HFFc6 (cell line): ENCODE results near the gene ERVMER34-1. TPM values are rescaled to one million over a fixed set of nuclear protein-coding genes. Genes with fewer than 3 reads are reported as not detected.

Experiments
- DNase-seq: peaks from one replicate; pipeline ENCODE4 v3.0.0-alpha.2; 2018
- H3K27ac Mint-ChIP-seq: 2 replicates; pipeline ENCODE4 v1.8.0; 2020; ENCODE audit warnings: mild to moderate bottlenecking, mixed read lengths
- H3K27me3 Mint-ChIP-seq: 2 replicates; pipeline ENCODE4 v1.8.0; 2021; ENCODE audit warnings: mild to moderate bottlenecking, moderate library complexity, mixed read lengths; ENCODE audit not compliant: insufficient read depth
- H3K36me3 Mint-ChIP-seq: 2 replicates; pipeline ENCODE4 v1.8.0; 2021; ENCODE audit warnings: low read depth, mixed read lengths
- H3K4me1 Mint-ChIP-seq: 2 replicates; pipeline ENCODE4 v1.8.0; 2020; ENCODE audit warnings: low read depth, mixed read lengths
- H3K4me3 Mint-ChIP-seq: 2 replicates; pipeline ENCODE4 v1.8.0; 2020; ENCODE audit warnings: mild to moderate bottlenecking, moderate library complexity, mixed read lengths
- H3K9me3 Mint-ChIP-seq: 2 replicates; pipeline ENCODE4 v1.8.0; 2020; ENCODE audit warnings: mild to moderate bottlenecking, mixed read lengths
- total RNA-seq, 6 experiments: library from RNA; stranded (reverse); fragmentation: NEBNext Ultra II Directional; extraction: Animal tissue kit (Norgen Biotek cat#: 25700); gene quantifications; 2 replicates in 1 of 6; 3 replicates in 5 of 6; pipeline ENCODE4 v1.2.3, GENCODE V29; 2021
- TF ChIP-seq, protein P1 (sequence below): fragments of 200-600 bp; sonication (generic); IDR thresholded peaks from 2 replicates; pipeline ENCODE4 v1.5.0; 2021; ENCODE audit warnings: antibody characterized with exemption, mild to moderate bottlenecking

The ERVMER34-1 gene
- total RNA-seq, 6 experiments from 2014 or later, result not detected

DNA sequence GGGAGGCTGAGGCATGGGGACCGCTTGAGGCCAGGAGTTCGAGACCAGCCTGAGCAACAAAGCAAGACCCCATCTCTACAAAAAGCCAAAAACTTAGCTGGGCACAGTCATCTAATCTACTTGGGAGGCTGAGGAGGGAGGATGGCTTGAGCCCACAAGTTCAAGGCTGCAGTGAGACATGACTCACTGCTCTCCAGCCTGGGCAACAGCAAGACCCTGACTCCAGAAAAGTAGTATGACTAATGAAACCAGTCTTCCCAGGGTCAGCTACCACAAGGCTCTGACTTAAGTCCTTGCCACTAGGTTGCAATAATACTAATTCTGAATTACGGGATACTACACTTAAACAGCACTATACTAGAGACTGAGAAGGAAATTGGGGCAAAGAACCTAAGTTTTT, 33.1 kb downstream of the ERVMER34-1 start:
- Mint-ChIP-seq H3K4me3 (no peak overlapping the region), H3K27ac (no peak overlapping the region), H3K4me1 (peaks cover 32% of the 10 kb centered on the region), H3K27me3 (peaks cover 2% of the 10 kb centered on the region; the same call in 1 of the 2 replicates), H3K9me3 (no peaks in the 10 kb centered on the region), H3K36me3 (peaks cover 26% of the 10 kb centered on the region)
- TF ChIP-seq, protein P1, sequence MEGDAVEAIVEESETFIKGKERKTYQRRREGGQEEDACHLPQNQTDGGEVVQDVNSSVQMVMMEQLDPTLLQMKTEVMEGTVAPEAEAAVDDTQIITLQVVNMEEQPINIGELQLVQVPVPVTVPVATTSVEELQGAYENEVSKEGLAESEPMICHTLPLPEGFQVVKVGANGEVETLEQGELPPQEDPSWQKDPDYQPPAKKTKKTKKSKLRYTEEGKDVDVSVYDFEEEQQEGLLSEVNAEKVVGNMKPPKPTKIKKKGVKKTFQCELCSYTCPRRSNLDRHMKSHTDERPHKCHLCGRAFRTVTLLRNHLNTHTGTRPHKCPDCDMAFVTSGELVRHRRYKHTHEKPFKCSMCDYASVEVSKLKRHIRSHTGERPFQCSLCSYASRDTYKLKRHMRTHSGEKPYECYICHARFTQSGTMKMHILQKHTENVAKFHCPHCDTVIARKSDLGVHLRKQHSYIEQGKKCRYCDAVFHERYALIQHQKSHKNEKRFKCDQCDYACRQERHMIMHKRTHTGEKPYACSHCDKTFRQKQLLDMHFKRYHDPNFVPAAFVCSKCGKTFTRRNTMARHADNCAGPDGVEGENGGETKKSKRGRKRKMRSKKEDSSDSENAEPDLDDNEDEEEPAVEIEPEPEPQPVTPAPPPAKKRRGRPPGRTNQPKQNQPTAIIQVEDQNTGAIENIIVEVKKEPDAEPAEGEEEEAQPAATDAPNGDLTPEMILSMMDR, result no peak
- DNase-seq, result no peak

- TF ChIP-seq, protein P1, result no peak
- DNase-seq, result no peak
- Mint-ChIP-seq H3K9me3 (no peaks in the 10 kb centered on the region), H3K36me3 (peaks cover 29% of the 10 kb centered on the region), H3K4me1 (peaks cover 29% of the 10 kb centered on the region), H3K4me3 (no peak overlapping the region), H3K27me3 (no peaks in the 10 kb centered on the region; the same call in 1 of the 2 replicates), H3K27ac (no peak overlapping the region)
These were observed 34.7 kb downstream of the ERVMER34-1 start for GRCh38 chr4:52716364-52717151.

DNA sequence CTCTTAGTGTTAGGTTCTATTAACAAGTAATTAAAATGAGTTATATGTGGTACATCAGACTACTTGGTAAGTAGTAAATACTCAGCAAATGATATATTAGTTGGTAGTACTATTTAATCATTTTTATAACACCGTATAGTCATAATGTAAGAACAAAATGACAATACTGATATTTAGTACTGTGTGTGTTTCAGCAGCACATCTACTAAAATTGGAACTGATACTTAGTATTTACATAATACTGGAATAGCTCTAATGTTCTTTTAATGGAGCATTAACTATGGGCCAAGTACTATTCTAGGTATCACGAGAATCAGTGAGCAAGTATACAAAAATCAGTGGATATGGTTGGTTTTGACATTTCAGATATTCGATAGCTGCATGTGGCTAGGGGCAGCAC, 35.3 kb downstream of the ERVMER34-1 start:
- Mint-ChIP-seq H3K27me3 (no peaks in the 10 kb centered on the region; the same call in 1 of the 2 replicates), H3K4me1 (peaks cover 29% of the 10 kb centered on the region), H3K4me3 (no peak overlapping the region), H3K27ac (no peak overlapping the region), H3K9me3 (no peaks in the 10 kb centered on the region), H3K36me3 (peaks cover 29% of the 10 kb centered on the region)
- DNase-seq, result no peak
- TF ChIP-seq, protein P1, result no peak

- Mint-ChIP-seq H3K4me1 (peaks cover 29% of the 10 kb centered on the region), H3K36me3 (peaks cover 29% of the 10 kb centered on the region), H3K27ac (0 out of 2 replicates have a peak overlapping the region, but pooled peaks have one; percentile 39), H3K27me3 (no peaks in the 10 kb centered on the region; the same call in 1 of the 2 replicates), H3K9me3 (no peaks in the 10 kb centered on the region), H3K4me3 (no peak overlapping the region; the same call in 1 of the 2 replicates)
- TF ChIP-seq, protein P1, result no peak
- no peak for DNase-seq
These were observed 35.8 kb downstream of the ERVMER34-1 start for GRCh38 chr4:52715255-52715897.

GRCh38 chr4:52714597-52715254, 36.5 kb downstream of the ERVMER34-1 start:
- Mint-ChIP-seq H3K4me1 (peaks cover 29% of the 10 kb centered on the region), H3K9me3 (no peaks in the 10 kb centered on the region), H3K36me3 (peaks cover 29% of the 10 kb centered on the region), H3K27ac (peak overlapping the region; percentile 56), H3K27me3 (peaks cover 2% of the 10 kb centered on the region), H3K4me3 (peak overlapping the region; percentile 96)
- DNase-seq, result no peak
- TF ChIP-seq, protein P1, result no peak
